K562 (cell line): ENCODE measurements around the gene STEAP3. TPM values are rescaled to one million over a fixed set of nuclear protein-coding genes. Genes with fewer than 3 reads are reported as not detected.

Experiments
- HDAC2 ChIP-seq: fragments of 450-650 bp; IDR thresholded peaks from 2 replicates; pipeline ENCODE4 v1.6.1; 2016; ENCODE audit warnings: mild to moderate bottlenecking
- LARP7 ChIP-seq: fragments of 450-650 bp; IDR thresholded peaks from 2 replicates; pipeline ENCODE4 v1.6.1; 2016
- NR2F6 ChIP-seq: fragments of 450-650 bp; formaldehyde crosslinking; IDR thresholded peaks from 2 replicates; pipeline ENCODE4 v1.4.0; 2020; ENCODE audit warnings: mild to moderate bottlenecking
- RAD21 ChIP-seq, 2 experiments: fragments of 250-450 bp in 1 of 2; fragments of 450-650 bp in 1 of 2; sonication (Bioruptor Pico) in 1 of 2; formaldehyde crosslinking in 1 of 2; IDR thresholded peaks in 1 of 2; conservative IDR thresholded peaks in 1 of 2; 2 replicates each; pipeline versions ENCODE4 v1.4.0 to v1.8.0; 2020 to 2022; ENCODE audit warnings: mild to moderate bottlenecking in 2 of 2, moderate library complexity in 1 of 2
- RBM25 ChIP-seq: fragments of 200-400 bp; formaldehyde crosslinking; IDR thresholded peaks from 2 replicates; pipeline ENCODE4 v1.6.1; 2018; ENCODE audit warnings: low read length, low read depth, moderate library complexity; ENCODE audit not compliant: severe bottlenecking
- SMARCA4 ChIP-seq: fragments of 450-650 bp; IDR thresholded peaks from 2 replicates; pipeline ENCODE4 v1.6.1; 2016
- SP1 ChIP-seq: sonication (generic); formaldehyde crosslinking; IDR thresholded peaks from 2 replicates; pipeline ENCODE4 v1.8.1; 2022; ENCODE audit warnings: mild to moderate bottlenecking, missing genetic modification reagents
- STAG1 ChIP-seq: sonication (generic); formaldehyde crosslinking; IDR thresholded peaks from 2 replicates; pipeline ENCODE4 v1.5.0; 2020; ENCODE audit warnings: missing genetic modification reagents, borderline replicate concordance
- polyA plus RNA-seq, 8 experiments: library from polyadenylated mRNA; depleted of rRNA in 4 of 8; stranded (reverse) in 5 of 8; unstranded in 3 of 8; fragments of >200 nt; fragmentation: Nextera tagmentation in 2 of 8; fragmentation: Illumina TruSeq in 1 of 8; extraction: Ambion mirVana in 2 of 8; extraction: Trizol in 1 of 8; gene quantifications; 2 replicates each; pipeline versions ENCODE4 v1.2.1 to v1.2.3, GENCODE V29; 2011 to 2014; ENCODE audit warnings: inconsistent platforms in 1 of 8, missing spikeins in 1 of 8
- total RNA-seq, 7 experiments: library from RNA; depleted of rRNA in 6 of 7; stranded (reverse); fragments of >200 nt in 6 of 7; fragmentation: Illumina TruSeq in 2 of 7; extraction: Trizol in 2 of 7; gene quantifications; 2 replicates each; pipeline versions ENCODE4 v1.2.1 to v1.2.3, GENCODE V29; 2011 to 2021; ENCODE audit warnings: low replicate concordance in 1 of 7
- TF ChIP-seq, protein P1 (sequence below), 2 experiments: fragments of 450-650 bp; formaldehyde crosslinking in 1 of 2; IDR thresholded peaks; 2 replicates each; pipeline versions ENCODE4 v1.4.0 to v1.6.1; 2014 to 2020; ENCODE audit warnings: mild to moderate bottlenecking in 2 of 2, borderline replicate concordance in 1 of 2, low read depth in 1 of 2
- TF ChIP-seq, protein P2 (sequence below), 3 experiments: IDR thresholded peaks in 2 of 3; conservative IDR thresholded peaks in 1 of 3; 2 replicates each; pipeline ENCODE4 v1.5.1; 2011 to 2012; ENCODE audit warnings: low read length in 3 of 3, mild to moderate bottlenecking in 3 of 3, control low read depth in 2 of 3, improper control_type of control experiment in 1 of 3, inconsistent platforms in 1 of 3, low read depth in 1 of 3, mixed read lengths in 1 of 3, moderate library complexity in 1 of 3; ENCODE audit not compliant: insufficient read depth in 2 of 3
- TF ChIP-seq, protein P3 (sequence below): sonication (generic); formaldehyde crosslinking; IDR thresholded peaks from 2 replicates; pipeline ENCODE4 v1.8.0; 2022; ENCODE audit warnings: mild to moderate bottlenecking, low read depth, missing genetic modification reagents

The STEAP3 gene
- total and polyA plus RNA-seq, 9 of the 15 experiments (the other 6 are each of a cell fraction or from before 2014, with no cell fraction given): 1.8 to 31.6 (median 9.0) TPM

DNA sequence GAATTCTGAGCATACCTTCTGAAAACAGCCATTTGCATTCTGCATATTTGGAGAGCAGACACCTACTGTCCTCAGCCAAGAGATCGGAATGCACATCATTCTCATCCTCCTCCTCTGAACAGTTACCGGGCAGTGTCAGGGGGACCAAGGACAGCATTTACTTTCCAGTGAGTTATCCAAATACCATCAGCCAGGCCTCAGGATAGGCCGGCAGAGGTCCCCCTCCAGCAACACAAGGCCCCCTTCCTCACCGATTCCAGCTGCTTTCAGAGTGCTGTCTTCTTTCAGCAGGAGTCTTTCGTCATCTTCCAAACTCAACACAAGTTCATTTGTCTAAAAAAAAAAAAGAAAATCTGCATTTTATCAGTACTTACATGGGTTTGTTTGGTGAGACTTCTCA lies 87.7 kb downstream of the STEAP3 start (continued):
- TF ChIP-seq, protein P1, sequence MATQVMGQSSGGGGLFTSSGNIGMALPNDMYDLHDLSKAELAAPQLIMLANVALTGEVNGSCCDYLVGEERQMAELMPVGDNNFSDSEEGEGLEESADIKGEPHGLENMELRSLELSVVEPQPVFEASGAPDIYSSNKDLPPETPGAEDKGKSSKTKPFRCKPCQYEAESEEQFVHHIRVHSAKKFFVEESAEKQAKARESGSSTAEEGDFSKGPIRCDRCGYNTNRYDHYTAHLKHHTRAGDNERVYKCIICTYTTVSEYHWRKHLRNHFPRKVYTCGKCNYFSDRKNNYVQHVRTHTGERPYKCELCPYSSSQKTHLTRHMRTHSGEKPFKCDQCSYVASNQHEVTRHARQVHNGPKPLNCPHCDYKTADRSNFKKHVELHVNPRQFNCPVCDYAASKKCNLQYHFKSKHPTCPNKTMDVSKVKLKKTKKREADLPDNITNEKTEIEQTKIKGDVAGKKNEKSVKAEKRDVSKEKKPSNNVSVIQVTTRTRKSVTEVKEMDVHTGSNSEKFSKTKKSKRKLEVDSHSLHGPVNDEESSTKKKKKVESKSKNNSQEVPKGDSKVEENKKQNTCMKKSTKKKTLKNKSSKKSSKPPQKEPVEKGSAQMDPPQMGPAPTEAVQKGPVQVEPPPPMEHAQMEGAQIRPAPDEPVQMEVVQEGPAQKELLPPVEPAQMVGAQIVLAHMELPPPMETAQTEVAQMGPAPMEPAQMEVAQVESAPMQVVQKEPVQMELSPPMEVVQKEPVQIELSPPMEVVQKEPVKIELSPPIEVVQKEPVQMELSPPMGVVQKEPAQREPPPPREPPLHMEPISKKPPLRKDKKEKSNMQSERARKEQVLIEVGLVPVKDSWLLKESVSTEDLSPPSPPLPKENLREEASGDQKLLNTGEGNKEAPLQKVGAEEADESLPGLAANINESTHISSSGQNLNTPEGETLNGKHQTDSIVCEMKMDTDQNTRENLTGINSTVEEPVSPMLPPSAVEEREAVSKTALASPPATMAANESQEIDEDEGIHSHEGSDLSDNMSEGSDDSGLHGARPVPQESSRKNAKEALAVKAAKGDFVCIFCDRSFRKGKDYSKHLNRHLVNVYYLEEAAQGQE (IDR thresholded peaks at IDR 0.05; ENCODE audit: borderline replicate concordance): peak; percentile 65
- TF ChIP-seq, protein P1 (CRISPR knock-in tag; IDR thresholded peaks at IDR 0.05; ENCODE audit: low read depth): no peak
- TF ChIP-seq NR2F6 (CRISPR knock-in tag) (no peak), STAG1 (CRISPR knock-in tag) (no peak; the same call in 1 of the 2 replicates), HDAC2 (no peak), LARP7 (no peak), SMARCA4 (no peak), SP1 (CRISPR knock-in tag) (no peak), RBM25 (no peak), RAD21 (CRISPR knock-in tag; conservative IDR thresholded peaks at IDR 0.05 in 1 of 2, IDR thresholded peaks at IDR 0.05 in 1 of 2) (peak; percentile 44 to 61)
- TF ChIP-seq, protein P2, sequence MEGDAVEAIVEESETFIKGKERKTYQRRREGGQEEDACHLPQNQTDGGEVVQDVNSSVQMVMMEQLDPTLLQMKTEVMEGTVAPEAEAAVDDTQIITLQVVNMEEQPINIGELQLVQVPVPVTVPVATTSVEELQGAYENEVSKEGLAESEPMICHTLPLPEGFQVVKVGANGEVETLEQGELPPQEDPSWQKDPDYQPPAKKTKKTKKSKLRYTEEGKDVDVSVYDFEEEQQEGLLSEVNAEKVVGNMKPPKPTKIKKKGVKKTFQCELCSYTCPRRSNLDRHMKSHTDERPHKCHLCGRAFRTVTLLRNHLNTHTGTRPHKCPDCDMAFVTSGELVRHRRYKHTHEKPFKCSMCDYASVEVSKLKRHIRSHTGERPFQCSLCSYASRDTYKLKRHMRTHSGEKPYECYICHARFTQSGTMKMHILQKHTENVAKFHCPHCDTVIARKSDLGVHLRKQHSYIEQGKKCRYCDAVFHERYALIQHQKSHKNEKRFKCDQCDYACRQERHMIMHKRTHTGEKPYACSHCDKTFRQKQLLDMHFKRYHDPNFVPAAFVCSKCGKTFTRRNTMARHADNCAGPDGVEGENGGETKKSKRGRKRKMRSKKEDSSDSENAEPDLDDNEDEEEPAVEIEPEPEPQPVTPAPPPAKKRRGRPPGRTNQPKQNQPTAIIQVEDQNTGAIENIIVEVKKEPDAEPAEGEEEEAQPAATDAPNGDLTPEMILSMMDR (IDR thresholded peaks at IDR 0.05 in 2 of 3, conservative IDR thresholded peaks at IDR 0.05 in 1 of 3; ENCODE audit: insufficient read depth in 2 of 3, low read depth in 1 of 3, low read length in 3 of 3): peak in 2 of 3 experiments; percentile 32 to 53; a peak in 3 of 6 replicates
- TF ChIP-seq, protein P3, sequence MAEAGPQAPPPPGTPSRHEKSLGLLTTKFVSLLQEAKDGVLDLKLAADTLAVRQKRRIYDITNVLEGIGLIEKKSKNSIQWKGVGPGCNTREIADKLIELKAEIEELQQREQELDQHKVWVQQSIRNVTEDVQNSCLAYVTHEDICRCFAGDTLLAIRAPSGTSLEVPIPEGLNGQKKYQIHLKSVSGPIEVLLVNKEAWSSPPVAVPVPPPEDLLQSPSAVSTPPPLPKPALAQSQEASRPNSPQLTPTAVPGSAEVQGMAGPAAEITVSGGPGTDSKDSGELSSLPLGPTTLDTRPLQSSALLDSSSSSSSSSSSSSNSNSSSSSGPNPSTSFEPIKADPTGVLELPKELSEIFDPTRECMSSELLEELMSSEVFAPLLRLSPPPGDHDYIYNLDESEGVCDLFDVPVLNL (CRISPR knock-in tag): no peak
